Measurements from ENCODE around the gene ARMCX1. TPM values are rescaled to one million over a fixed set of nuclear protein-coding genes. Genes with fewer than 3 reads are reported as not detected.

ARMCX1 gene
- total RNA-seq, 6 donors from 2014 or later = 13.8 to 22.0 (median 17.5) TPM

DNA sequence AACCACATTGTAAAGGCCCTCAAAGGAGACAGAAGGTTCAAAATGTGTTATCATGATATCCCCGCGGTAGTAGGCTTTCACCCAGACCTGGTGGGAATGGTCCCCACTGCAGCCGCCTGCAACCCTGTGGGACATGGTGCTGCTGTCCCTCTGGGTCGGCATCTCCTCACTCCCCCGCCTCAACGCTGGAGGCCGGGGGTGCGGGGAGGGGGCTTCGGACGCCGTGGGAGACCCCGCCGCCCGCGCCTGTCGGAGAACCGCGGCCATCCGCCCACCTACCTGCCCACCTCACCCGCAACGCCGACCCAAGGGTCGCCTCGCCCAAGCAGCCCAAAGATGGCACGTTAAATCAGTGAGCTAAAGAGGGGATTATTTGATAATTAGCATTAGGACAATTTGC, 11.2 kb upstream of the ARMCX1 start:
- Histone ChIP-seq H3K36me3 (no peaks in the 10 kb centered on the region), H3K27me3 (no peaks in the 10 kb centered on the region), H3K27ac (no peak overlapping the region), H3K4me1 (no peaks in the 10 kb centered on the region), H3K9me3 (no peaks in the 10 kb centered on the region), H3K4me3 (no peak overlapping the region)
- peak in 1 of 2 donors; percentile 24 for DNase-seq
- TF ChIP-seq, protein P1, sequence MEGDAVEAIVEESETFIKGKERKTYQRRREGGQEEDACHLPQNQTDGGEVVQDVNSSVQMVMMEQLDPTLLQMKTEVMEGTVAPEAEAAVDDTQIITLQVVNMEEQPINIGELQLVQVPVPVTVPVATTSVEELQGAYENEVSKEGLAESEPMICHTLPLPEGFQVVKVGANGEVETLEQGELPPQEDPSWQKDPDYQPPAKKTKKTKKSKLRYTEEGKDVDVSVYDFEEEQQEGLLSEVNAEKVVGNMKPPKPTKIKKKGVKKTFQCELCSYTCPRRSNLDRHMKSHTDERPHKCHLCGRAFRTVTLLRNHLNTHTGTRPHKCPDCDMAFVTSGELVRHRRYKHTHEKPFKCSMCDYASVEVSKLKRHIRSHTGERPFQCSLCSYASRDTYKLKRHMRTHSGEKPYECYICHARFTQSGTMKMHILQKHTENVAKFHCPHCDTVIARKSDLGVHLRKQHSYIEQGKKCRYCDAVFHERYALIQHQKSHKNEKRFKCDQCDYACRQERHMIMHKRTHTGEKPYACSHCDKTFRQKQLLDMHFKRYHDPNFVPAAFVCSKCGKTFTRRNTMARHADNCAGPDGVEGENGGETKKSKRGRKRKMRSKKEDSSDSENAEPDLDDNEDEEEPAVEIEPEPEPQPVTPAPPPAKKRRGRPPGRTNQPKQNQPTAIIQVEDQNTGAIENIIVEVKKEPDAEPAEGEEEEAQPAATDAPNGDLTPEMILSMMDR (IDR thresholded peaks at IDR 0.05) = no peak
- TF ChIP-seq POLR2A (IDR thresholded peaks at IDR 0.05) = no peak
- TF ChIP-seq POLR2AphosphoS5 (IDR thresholded peaks at IDR 0.05) = no peak
- no peak for TF ChIP-seq EP300 (IDR thresholded peaks at IDR 0.05)
- ATAC-seq (ENCODE audit: low FRiP score in 2 of 2) = no peak
- WGBS, 2 donors = 87 to 95% methylated on average over 6 to 25 of the region's 25 CpGs

DNA sequence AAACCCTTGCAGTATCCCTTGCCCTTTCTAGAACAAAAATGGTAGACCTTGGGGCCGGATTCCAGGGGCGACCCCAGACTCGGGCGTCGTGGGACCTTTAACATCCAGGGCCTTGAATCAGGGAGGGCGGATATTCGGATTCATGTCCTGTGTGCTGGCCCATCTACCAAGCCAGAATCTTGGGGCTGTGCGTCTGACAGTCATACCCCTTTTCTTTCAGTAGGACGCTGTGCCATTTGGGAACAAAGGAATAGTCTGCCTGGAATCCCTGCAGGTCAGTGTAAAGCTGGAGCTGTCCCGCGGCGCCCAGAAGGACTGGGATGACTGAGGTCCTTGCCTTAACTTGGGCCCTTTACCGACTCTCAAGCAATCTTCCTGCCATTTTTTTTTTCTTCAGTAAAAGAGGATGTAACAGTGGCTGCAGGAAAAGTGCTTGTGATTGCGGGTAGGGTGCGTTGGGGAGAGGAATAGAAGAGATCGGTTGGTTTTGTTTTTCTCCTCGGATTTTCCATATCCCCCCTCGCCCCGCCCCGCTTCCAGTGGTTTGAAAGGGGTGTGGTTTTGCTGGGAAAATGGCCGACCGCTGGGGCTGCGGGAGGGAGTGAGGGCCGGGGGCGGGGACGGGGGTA, 518 bp downstream of the ARMCX1 start:
- WGBS, 2 donors = 2 to 35% methylated on average over 12 to 25 of the region's 26 CpGs
- H3K27me3 ChIP-seq = no peaks in the 10 kb centered on the region
- ATAC-seq (ENCODE audit: low FRiP score in 2 of 2) (peak; percentile 58 to 90), DNase-seq (peak; percentile 18 to 32)
- peak overlapping the region; percentile 79 to 85 (median 82) for H3K27ac ChIP-seq
- peak overlapping the region; percentile 25 to 65 (median 55) for H3K4me3 ChIP-seq
- H3K9me3 ChIP-seq = no peaks in the 10 kb centered on the region
- H3K36me3 ChIP-seq = peaks cover 0 to 8% (median 2%) of the 10 kb centered on the region in 4 donors
- H3K4me1 ChIP-seq = no peaks in the 10 kb centered on the region
- no peak for TF ChIP-seq POLR2A (IDR thresholded peaks at IDR 0.05)
- TF ChIP-seq POLR2AphosphoS5 (IDR thresholded peaks at IDR 0.05) = no peak
- no peak for TF ChIP-seq EP300 (IDR thresholded peaks at IDR 0.05)

DNA sequence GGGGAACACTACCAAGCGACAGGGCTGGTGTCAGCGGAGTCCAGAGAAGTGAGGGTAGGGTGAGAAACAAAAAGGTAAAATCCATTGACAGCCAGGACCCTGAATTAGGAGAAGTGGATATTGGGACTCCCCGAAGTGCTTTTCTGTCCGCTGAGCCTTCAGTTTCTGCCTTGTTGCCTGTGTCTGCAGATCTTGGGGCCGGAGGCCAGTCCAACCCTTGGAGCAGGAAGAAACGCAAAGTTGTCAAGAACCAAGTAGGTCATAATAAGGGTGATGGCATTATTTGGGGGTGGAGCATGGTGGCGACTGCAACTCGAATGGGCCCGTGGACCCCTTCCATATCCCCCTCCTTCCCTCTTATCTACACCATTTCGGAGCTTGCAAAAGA, 1.0 kb downstream of the ARMCX1 start:
- Histone ChIP-seq H3K4me3 (peak overlapping the region; percentile 25 to 65 (median 55)), H3K27me3 (no peaks in the 10 kb centered on the region), H3K27ac (peak overlapping the region; percentile 79 to 85 (median 82)), H3K4me1 (no peaks in the 10 kb centered on the region), H3K36me3 (peaks cover 0 to 8% (median 2%) of the 10 kb centered on the region in 4 donors), H3K9me3 (no peaks in the 10 kb centered on the region)
- DNase-seq = no peak
- no peak for TF ChIP-seq EP300 (IDR thresholded peaks at IDR 0.05)
- no peak for TF ChIP-seq POLR2A (IDR thresholded peaks at IDR 0.05)
- TF ChIP-seq POLR2AphosphoS5 (IDR thresholded peaks at IDR 0.05) = no peak
- TF ChIP-seq, protein P1 (IDR thresholded peaks at IDR 0.05) = no peak
- no peak for ATAC-seq (ENCODE audit: low FRiP score in 2 of 2)
- WGBS, 2 donors = 10 to 50% methylated on average over 4 to 10 of the region's 10 CpGs

DNA sequence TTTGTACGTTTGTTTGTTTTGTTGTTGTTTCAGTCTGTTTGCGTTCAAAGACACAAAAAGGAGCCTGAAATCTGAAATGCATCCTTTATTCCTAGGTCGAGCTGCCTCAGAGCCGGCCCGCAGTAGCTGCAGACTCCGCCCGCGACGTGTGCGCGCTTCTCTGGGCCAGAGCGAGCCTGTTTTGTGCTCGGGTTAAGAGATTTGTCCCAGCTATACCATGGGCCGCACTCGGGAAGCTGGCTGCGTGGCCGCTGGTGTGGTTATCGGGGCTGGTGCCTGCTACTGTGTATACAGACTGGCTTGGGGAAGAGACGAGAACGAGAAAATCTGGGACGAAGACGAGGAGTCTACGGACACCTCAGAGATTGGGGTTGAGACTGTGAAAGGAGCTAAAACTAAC, 2.4 kb downstream of the ARMCX1 start:
- DNase-seq (peak in 1 of 2 donors; percentile 16), ATAC-seq (ENCODE audit: low FRiP score in 2 of 2) (no peak)
- H3K9me3 ChIP-seq = no peaks in the 10 kb centered on the region
- TF ChIP-seq POLR2AphosphoS5 (IDR thresholded peaks at IDR 0.05) (no peak), POLR2A (IDR thresholded peaks at IDR 0.05) (no peak), EP300 (IDR thresholded peaks at IDR 0.05) (no peak)
- TF ChIP-seq, protein P1 (IDR thresholded peaks at IDR 0.05) = no peak
- H3K4me3 ChIP-seq = no peak overlapping the region
- peaks cover 0 to 8% (median 2%) of the 10 kb centered on the region in 4 donors for H3K36me3 ChIP-seq
- no peaks in the 10 kb centered on the region for H3K27me3 ChIP-seq
- WGBS, 2 donors = 83 to 96% methylated on average over 11 to 23 of the region's 23 CpGs
- H3K27ac ChIP-seq = no peak overlapping the region
- H3K4me1 ChIP-seq = no peaks in the 10 kb centered on the region

DNA sequence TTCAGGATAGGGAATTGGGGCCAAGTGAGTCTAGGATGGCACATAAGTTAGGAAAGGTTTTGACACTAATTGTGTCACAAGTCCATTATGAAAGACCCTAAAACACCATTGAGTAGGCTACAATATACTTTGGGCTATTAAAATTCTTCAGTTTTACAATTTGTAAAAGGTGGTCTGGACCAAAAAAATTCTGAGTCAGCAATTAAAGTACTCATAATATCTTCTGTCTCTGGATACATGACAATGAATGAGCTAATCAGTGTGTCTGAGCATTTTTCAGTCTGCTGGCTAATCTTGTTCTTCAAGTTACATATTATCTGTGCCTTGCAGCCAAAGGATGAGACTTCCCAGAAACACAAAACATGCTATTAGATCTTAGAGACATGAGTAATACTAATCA, 14.3 kb downstream of the ARMCX1 start:
- TF ChIP-seq EP300 (IDR thresholded peaks at IDR 0.05) (no peak), POLR2A (IDR thresholded peaks at IDR 0.05) (no peak), POLR2AphosphoS5 (IDR thresholded peaks at IDR 0.05) (no peak)
- TF ChIP-seq, protein P1 (IDR thresholded peaks at IDR 0.05) = no peak
- H3K27me3 ChIP-seq = no peaks in the 10 kb centered on the region
- H3K4me1 ChIP-seq = no peaks in the 10 kb centered on the region
- no peak overlapping the region for H3K4me3 ChIP-seq
- H3K36me3 ChIP-seq = no peaks in the 10 kb centered on the region
- H3K9me3 ChIP-seq = no peaks in the 10 kb centered on the region
- DNase-seq (no peak), ATAC-seq (ENCODE audit: low FRiP score in 2 of 2) (no peak)
- H3K27ac ChIP-seq = no peak overlapping the region

Data from upper lobe of left lung (tissue), 6 donors.